ENCODE results near the gene CDYL.
A peak's percentile ranks its signal among the peaks of the same experiment; 100 is the strongest.

The CDYL gene

DNA sequence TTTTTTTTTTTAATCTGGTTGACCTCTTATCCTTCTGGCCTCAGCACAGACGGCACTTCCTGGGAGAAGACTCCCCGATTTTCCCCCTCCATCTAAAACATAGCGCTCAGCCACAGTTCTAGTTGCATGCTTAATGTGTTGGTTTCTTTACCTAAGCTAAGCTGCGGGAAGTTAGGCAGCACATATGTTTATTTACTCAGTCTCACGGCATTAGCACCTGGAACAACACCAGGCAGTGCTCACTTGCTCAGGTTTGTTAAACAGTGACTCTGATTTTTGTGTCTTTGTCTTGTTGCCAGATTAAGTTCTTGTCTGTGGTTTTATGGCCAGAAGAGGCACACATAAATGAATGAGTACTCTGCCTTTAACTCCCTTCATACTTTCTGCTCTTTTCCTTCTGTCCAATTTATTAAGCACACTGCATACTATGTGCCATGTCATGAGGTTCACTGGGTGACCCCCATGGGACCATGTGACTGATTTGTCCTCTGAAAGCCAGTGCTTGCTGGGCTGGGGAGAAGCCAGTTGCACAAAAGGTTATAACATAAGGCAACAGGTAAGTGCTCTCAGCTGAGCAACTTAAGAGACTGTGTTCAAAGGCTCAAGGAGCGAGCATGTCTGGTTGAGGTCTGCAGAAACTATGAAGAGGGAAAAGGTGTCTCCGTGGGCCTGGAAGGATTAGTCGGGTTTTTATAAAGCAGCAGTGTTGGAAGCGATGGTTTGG lies 134.0 kb downstream of the CDYL start:
- no peak for DNase-seq

DNA sequence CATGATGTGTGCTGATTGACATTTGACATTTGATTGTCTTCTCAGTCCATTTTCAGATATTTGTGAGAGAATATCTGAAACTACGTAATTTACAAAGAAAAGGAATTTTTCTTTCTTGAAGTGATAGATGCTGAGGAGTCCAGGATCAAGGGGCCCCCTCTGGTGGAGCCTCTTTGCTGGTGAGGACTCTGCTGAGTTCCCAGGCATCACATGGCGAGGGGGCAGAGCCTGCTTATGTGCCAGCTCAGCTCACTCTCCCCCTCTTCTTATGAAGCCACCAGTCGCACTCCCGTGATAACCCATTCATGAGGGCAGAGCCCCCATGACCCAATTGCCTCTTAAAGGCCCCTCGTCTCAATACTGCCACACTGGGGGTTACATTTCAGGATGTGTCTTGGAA lies 136.4 kb downstream of the CDYL start:
- DNase-seq = no peak

DNA sequence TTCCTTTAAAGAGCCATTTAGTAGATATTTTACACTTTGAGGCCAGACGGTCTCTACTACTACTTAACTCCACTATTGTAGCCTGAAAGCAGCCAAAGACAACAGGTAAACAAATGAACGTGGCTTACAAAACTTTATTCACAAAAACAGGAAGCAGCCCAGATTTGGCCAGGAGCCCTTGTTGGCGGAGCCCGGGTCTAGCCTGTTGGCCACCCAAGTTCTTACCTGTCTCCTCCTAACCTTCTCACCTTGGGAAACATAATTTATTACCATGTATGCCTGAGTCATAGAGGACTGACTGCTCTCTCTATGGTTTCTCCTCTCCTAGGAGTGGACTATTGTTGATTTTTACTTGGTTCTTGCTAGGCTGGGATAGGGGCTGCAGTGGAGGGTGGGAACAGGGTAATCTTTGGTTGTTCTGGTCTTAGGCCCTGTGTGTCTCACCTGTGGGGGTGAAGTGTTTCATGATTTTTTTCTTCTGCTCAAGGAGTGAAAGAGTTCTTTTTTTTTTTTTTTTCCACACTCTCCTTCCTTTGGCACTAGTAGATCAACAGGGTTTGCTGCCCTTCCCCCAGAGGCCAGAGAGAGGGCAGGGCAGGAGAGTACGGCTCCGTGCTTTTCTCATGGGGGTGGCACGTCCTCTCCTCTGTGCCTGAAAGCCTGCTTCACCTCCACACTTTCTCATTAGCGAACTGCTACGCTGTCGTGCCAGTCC lies 137.7 kb downstream of the CDYL start:
- DNase-seq = no peak

DNA sequence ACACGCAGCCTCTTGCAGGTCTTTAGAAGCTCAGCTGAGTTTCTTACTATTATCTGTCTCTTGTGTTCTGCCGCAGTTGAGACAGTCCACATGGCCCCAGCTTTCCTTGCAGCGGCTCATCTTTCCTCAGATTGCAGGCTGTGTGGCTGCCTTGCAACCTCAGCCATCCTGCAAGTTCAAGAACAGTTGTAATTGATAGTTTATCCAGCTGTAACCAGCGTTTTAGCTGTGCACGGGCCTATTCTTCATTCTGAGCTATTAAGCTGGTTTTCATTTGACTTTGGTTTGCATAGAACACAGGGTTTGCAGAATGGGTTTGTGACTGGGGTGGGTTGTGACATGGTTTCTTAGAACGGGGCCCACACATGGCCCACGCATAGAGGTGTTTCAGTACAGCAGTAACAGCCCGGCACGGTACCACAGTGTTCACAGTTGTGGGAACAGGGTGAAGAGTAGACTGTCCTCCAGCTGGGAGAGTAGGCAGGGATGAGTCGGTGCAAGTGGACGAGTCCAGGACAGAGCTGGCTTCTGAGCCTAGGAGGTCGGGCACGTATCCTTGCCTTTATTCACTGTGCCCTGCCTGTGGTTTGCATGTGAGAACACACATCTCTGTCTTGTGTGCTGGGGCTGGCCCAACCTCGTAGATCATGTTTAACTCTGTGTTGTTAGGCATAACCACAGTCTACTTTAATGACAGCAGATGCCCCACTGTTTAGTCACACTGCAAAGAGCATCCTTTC lies 138.4 kb downstream of the CDYL start:
- no peak for DNase-seq

DNA sequence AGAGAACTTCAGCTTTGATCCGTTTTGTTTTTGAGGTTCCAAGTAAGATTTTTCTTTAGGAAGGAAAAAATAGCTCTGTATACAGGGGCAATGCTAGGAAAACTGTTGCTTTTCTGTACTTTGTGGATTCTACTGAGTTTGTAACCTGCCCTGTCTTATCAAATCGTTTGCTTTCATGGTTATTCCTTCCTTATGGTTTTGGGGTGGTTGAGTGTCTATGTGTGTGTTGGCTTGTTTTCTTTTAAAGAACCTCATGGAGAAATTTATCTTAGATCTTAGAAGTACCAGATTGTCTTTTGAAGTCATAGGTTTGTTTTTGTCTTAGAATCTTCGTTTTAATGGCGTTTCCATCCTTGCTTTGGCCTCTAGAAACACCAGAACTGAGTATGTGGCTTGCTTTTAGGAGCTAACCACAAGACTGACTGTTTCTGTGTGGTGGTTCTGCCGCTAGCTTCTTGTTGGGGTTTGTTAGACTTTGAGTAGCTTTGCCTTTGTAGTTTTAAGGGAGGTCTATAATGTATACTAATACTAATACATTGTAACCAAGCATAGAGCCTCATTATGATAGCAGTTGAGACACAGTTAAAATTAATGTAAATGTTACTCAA lies 140.9 kb downstream of the CDYL start:
- DNase-seq = no peak

DNA sequence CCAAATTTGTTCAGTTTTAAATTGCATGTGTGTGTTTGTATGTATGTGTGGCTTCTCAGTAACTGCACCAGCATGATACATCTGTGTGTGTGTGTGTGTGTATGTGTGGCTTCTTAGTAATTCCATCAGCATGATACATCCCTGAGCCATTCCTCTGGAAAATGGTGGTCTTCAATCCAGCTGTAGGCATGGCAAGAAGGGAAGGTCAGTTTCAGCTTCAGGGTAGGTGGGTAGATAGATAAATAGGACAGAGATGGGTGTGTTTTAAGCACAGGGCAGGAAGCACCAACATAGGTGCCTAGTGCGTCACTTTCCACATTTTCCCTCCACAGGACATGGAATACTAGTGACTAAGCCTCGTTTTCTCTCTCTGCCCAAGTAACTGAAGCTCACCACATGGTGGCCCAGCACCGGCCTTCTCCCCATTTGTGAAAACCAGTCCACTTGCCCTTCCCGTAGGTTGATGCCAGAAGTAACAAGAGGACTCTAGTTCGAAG lies 144.8 kb downstream of the CDYL start:
- DNase-seq = no peak

DNA sequence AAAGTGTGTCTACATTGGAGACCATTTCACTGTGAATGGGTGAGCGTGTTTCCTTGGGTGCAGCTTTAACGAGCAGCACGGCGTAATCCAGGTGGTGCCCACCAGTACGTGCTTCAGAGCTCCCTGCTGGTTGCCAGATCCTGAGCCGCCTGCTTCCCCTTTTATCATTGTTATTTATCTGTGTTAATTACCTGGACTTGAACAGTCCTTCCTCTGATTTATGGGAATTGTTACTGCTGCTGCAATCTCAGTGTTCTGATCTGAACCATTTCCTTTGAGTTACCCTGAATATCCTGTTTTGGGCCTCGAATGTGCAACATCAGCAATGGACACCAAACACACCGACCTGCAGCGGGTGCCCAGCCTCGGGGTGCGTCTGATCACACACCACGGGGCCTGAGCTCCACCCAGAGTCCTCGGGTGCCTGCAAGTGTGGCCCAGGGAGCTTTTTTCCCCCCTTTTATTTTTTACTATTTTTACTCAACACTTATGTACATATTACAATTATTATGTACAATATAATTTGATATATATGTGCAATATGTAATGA lies 146.4 kb downstream of the CDYL start:
- no peak for DNase-seq

DNA sequence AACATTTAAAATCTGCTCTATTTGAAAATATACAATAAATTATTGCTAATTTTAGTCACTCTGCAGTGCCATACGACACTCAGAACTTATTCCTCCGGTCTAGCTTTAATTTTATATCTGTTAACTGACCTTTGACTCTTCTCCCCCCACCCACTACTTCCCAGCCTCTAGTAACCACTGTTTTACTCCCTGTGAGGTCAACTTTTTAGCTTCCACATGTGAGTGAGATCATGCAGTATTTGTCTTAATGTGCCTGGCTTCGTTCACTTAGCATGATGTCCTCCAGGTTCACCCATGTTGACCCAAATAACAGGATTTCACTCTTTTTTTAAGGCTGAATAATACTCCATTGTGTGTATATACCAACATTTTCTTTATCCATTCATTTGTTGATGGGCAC lies 146.9 kb downstream of the CDYL start:
- no peak for DNase-seq

DNA sequence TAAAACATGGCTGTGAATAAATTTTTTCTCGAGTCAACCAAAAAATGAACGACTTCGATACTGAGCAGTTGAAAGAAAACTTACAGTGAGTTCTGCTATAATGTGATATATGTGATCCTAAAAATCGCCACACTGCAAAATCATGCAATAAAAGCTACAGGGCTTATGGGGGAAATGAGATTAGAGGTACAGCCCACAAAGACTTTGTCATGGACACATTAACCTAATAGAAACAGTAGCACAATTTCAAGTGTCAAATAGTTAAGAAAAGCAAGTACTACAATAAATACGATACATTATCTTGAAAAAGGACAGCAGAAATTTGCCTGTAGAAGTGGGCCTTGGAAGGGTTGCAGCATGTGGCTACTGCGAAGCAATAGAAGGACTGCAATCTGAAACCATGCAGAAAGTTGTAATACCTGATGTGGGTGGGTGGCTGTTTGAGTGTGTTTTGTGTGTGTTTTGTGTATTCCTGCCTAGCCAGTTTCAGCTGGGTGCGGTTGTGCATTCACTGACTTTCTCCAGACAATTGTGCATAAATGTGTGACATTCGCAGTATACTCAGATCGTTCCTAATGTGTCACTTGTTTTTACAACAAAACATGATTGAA lies 148.6 kb downstream of the CDYL start:
- DNase-seq = peak; percentile 86

DNA sequence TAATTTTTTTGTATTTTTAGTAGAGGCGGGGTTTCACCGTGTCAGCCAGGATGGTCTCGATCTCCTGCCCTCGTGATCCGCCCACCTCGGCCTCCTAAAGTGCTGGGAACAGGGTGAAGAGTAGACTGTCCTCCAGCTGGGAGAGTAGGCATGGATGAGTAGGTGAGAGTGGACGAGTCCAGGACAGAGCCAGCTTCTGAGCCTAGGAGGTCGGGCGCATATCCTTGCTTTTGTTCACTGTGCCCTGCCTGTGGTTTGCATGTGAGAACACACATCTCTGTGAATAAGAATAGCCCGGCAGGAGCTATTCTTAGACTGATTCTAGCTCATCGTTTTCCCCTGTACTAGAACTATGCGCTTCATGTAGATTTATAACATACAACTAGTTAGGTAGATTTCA lies 149.4 kb downstream of the CDYL start:
- DNase-seq = no peak

DNA sequence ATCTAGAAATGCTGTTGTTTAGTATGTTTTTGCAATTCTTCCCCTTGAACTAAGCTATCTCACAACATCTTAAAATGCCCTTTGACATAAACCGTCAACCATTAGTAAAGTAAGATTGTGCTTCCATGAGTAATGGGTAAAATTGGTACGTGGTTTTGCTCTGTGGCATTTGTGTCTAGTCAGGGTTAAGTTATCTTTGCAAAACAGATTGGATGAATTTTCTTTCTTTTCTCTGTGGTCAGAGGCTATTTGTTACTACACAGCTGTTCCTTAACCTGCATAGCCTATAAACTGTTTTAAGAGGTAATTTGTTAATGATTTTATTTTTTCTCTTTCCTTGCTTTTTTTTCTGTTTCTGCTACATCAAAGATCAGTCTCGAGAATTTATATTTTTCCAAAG lies 152.2 kb downstream of the CDYL start:
- peak; percentile 93 for DNase-seq

DNA sequence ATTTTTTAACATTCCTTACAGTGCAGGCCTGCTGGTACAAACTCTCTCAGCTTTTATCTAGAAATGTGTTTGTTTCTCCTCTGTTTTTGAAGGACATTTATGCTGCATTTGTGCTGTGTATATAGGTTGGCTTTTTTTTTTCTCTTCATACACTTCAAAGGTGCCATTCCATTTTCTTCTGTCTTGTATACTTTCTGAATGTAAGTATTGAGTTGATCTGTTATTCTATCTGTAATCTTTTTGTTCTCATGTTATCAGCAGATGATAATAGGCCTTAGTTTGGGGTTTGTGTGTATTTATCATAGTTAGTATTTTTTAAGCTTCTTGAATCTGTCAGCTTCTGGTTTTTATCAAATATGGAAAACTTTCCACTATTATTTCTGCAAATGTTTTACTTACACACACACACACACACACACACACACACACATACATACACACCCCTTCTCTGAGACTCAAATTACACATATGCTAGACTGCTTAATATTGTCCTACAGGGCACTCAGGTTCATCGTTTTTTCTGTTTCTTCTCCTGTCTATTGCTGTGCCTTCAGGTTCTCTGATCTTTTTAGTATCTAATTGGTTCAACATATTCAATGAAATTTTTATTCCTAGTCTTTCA lies 153.0 kb downstream of the CDYL start:
- no peak for DNase-seq

DNA sequence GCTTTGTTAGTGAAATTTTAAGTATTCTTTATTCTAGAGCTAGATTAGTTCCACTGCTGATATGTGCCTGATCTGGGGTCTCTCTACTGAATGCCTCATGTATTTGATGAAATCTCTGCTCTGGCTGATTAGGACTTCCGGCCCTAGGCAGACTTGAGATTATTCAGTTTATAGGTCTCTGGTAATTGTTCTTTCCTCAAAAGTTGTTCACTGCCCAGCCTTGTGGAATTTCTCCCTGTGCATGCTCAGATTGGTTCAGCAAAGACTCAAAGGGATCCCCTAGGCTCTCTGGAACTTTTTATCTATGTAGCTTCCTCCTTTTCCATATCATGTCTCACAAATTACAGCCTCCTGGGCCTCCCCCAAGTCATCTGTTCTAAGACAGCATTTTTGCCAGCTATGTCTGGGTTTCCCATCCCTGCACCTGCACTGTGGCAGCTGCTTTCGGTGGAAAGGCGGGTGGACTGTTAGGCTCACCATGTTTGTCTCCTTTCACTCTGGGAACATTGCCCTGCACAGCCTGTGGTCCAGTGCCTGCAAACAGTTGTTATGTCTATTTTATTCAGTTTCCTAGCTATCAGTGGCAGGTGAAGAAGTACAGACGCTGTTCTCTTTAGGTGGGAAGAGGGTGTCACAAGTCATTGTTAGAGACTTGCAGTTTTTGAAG lies 154.0 kb downstream of the CDYL start:
- no peak for DNase-seq

DNA sequence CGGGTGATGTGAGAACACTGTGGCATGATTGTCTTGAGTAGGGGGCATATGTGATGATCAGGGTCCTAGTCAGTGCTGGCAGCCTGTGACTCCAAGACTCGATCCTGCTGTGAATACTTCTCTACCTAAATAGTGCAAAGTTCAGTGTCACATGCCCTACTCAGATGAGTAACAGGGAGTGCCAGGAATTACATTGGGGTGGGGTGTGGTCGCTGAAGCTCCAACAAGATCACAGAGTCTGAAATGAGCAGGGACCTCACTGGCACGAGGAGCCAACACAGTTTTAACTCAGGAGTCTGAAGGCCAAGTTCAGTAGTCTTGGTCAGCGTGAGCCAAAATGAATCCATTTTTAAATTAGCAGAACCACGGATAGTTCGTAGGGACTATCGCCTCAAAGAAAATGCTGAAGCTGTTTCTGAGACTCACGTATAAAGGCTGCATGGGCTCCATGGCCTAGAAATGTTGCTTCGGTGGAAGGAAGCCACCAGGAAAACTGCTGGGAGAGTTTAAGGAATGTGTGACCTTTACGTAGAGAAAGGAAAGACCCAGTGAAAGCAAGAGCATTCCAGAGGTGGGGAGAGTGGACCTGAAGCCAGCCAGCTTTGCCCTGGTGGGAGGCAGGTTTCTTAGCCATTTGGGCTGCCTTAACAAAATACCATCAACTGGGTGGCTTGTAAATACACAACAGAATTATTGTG lies 155.5 kb downstream of the CDYL start:
- DNase-seq = no peak

DNA sequence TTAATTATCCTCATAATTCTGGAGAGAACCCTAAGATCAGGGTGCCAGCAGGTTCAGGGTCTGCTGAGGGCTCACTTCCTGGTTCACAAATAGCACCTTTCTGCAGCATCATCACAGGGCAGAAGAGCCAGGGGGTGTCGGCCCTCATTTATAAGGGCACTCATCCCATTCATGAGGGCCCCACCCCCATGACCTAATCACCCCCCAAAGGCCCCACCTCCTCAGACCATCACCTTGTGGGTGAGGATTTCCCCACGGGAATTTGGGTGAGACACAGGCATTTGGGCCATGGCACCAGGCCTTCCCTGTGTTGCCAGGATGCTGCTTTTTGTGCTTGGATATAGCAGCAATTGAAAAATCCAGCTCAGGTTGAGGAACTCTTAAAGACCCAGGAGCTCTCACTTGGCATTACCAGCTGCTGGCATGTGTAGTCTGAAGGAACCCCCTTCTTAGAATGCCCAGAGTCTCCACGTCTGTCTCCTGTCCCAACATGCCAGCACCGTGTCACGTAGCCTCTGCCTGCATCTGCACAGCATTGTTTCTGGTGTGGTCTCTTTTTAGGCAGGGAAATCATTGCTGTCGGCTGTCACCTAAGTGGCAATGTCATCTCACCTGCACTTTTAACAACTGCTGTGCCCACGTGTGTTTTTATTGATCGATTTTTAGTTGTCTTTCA lies 156.2 kb downstream of the CDYL start:
- DNase-seq = no peak

DNA sequence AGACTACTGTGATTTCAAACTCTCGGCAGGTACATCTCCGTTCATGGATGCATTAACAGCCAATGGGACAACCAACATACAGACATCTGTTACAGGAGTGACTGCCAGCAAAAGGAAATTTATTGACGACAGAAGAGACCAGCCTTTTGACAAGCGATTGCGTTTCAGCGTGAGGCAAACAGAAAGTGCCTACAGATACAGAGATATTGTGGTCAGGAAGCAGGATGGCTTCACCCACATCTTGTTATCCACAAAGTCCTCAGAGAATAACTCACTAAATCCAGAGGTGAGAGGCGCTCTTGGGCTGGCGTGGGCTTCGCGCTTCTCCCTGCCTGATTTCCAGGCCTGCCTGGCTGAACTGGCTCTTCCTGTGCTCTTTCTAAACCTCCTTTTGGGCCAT lies 159.3 kb downstream of the CDYL start:
- peak; percentile 49 for DNase-seq

DNA sequence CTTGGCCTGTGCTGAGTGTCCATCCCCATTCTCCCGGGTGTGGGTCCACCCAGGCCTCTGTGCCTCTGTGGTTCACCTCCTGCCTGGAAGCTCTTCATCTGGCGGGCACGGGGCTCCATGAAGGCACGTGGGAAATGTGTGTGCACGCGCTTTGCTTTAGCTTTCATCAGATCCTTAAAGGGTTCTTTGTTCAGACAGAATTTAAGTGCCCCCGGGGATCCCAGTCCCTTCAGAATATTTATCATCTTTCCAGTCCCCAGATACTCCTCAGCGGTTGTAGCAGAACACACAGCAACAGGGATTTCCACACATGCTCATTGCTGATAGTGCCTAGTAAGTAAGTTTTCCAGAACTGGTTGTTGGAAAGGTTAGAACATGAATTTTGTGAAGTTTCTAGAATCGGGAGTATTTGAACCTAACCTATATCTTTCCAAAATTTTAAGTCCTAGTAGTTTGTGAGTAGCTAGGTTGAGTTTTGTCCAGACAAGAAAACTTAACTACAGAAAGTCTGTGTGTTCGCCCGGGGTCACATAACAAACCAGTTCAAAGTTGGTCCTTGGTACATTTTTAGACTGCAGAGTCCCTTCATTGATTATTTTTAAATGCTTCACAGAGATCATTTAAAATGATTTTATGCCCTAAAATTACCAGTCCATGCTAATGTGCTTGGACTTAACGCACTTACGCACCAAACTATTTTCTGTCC lies 159.9 kb downstream of the CDYL start:
- DNase-seq = no peak

DNA sequence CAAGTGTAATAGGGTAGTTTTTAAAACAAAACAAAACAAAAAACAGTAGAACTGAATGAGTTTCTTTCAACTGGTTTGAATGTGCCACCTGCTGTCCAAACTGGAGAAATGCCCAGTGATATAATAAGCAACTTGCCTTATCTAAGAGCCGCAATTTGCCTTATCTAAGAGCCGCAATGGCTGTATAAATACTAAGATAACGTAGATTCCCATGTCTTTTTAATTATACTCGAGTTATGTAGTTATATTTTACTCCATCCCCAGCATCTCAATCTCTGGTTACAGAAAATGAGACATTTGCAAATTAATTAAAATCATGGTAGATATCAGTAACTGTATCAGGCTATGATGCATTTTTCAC lies 160.5 kb downstream of the CDYL start:
- DNase-seq = peak; percentile 89

DNA sequence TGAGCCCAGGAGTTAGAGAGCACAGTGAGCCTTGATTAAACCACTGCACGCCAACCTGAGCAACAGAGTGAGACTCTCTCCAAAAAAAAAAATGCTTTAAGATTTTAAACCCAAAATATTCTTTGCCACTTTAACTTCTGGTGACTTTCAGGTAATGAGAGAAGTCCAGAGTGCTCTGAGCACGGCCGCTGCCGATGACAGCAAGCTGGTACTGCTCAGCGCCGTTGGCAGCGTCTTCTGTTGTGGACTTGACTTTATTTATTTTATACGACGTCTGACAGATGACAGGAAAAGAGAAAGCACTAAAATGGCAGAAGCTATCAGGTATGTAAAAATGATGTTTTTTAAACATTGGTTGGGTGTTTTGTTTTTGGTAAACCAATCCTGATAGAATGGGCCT lies 161.2 kb downstream of the CDYL start:
- no peak for DNase-seq

DNA sequence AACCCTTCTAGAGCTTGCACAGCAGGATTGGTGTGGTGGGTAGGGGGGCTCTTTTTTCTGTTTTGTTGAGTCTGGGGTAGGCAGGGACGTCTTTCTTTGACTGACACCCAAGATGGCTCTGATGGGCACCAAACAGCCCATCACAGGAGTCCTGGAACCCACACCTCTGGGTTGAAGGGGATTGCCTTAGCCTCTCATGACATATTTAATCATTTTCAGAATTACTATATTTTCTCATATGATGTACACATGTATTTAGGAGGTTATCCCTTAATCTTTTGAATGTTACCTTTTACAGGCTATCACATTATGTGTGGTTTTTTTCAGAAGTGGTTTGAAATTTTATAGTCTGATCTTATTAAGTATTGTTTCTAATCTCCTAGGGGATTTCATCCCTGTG lies 163.0 kb downstream of the CDYL start:
- no peak for DNase-seq

All from hematopoietic multipotent progenitor cell treated with erythropoietin and hydrocortisone succinate and interleukin-3 and kit ligand, for 4 days (in vitro differentiated cells).